NCI-H748 (cell line): ENCODE measurements around the gene NODAL.

ENCODE experiments used
- DNase-seq: peaks from one replicate; lab custom pipeline; 2025; ENCODE audit not compliant: unreplicated experiment; lab: John Stamatoyannopoulos, UW

Gene NODAL

DNA sequence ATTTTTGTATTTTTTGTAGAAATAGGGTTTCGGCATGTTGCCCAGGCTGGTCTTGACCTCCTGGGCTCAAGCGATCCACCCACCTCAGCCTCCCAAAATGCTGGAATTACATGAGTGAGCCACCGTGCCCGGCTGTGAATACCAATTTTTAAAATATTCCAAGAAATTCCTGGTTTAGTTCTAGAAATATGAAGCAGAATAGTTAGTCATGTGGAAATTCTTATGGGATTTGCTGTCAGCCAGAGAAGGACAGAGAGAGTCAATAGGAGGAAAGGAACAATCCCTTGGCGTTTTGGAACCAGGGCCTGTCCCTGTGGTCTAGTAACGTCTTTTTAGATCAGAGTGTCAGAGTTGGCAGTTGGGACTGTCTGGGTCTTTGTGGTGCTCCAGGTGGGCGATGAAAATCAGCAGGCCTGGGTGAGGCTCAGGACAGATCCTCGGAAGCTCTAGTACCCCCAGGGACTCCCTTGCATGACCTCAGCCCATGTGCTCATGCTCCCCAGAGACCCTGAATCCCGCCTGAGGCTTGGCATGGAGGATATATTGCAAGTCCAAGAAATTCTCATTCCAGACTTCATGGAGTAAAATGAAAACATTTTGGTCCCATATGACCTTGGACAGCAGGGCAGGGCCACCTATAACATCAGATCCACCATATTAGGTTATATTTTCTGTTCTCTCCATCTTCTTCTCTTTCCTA is 7.8 kb downstream of the NODAL start:
- DNase-seq, result no peak

- DNase-seq, result no peak
Observed at GRCh38 chr10:70432561-70433263, 8.8 kb downstream of the NODAL start.

- no peak for DNase-seq
Observed at GRCh38 chr10:70432101-70432500, 9.4 kb downstream of the NODAL start.

DNA sequence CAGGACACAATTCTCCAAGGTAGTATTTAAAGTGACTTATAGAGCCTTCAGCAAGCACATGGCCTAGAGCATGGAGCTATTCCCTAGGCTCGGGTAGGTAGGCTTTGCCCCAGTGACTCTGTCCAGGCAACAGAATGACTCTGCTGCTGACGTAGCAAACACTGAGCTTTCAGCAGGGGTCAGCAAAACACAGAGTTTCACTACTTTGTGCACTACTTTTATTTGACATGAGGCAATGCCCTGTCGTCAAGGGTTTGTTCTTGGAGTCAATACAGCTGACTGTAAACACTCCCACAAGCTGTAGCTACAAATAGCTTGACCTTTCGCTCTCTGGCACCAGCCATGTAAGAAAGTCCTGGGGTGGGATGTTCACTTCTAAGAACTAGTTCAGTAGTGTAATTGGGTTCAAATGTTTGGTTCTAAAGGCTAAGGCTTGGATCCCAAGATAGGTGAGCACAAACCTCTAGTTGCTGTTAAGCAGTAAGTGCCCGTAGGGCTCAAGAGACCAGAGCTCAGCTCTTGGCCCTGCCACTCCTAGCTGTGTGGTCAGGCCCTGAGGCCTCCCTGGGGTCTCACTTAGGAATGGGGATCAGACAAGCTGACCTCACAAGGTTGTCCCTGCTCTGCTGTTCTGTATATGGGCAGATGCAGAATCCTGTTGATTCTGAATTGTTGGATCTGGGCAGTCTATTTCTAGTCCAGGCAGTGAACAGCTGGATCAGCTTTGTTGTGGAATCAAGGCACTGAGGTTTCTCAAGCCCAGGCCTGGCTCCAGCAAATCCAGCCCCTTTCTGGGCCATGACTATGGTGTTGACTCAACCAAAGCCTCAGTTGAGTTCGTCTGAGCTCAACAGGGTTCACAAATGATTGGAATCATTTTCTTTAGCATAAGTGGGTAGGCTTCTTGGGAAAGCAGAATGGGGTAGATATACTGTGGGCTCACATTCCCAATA is 10.7 kb downstream of the NODAL start:
- no peak for DNase-seq

DNA sequence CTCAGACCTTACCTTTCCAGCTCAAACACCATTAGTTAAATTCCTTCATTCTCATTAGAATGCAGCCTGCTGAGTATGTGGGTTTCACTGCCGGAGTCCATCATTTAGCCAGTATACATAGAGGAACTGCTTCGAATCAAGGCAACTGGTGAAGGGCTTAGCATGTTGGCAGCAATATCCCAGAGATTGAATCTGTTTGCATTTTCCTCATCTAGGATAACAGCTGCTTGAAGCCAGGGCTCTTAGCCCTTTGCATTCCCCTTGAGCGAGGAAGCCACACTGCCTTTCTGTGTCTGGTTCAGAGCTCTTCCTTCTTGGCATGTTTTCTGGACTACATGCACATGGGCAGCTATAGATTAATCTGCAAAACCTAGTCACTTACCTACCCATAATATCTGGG is 14.7 kb downstream of the NODAL start:
- no peak for DNase-seq

GRCh38 chr10:70425096-70425495 is 16.4 kb downstream of the NODAL start:
- no peak for DNase-seq

GRCh38 chr10:70424320-70424719 is 17.2 kb downstream of the NODAL start:
- no peak for DNase-seq

GRCh38 chr10:70418713-70419112 is 22.8 kb downstream of the NODAL start:
- DNase-seq, result no peak

GRCh38 chr10:70418229-70418628 is 23.3 kb downstream of the NODAL start:
- DNase-seq, result no peak

DNA sequence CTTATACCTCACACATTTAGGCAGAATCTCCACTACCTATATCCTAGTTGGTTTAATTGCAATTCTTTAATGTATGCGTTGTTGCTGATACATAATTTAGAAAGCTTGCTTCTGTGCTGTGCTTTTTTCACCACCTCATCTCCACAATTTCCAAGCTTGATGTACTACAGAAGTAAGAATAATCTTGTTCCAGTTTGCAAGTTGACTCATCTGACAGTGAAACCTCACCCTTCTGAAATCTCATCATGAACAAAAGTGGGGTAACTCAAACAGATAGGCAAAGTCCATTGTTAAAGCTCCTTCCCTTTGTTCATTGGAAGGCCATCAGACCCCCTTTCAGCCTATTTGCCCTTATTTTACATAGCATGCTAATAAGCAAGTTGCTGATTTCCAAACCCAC is 23.9 kb downstream of the NODAL start:
- DNase-seq, result no peak

DNA sequence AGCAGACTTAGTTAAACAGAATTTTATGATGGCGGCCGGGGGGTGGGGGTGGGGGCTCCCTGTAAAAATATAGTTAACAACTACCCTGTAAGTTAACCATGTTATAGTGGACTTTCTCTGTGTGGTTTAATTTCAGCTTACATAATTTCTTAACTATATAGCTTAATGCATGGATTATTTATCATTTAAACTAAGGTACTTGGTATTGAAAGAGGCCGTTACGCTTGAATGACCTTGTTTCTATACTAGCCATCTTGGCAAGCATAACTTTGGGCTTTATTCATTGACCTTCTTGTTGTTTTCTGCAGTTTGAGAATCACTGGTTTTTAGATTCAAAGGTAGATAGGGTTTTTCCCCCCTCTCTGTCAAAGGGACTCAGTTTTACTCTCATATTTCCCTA is 29.1 kb downstream of the NODAL start:
- no peak for DNase-seq

- DNase-seq, result no peak
Observed at GRCh38 chr10:70410608-70411007, 30.9 kb downstream of the NODAL start.

DNA sequence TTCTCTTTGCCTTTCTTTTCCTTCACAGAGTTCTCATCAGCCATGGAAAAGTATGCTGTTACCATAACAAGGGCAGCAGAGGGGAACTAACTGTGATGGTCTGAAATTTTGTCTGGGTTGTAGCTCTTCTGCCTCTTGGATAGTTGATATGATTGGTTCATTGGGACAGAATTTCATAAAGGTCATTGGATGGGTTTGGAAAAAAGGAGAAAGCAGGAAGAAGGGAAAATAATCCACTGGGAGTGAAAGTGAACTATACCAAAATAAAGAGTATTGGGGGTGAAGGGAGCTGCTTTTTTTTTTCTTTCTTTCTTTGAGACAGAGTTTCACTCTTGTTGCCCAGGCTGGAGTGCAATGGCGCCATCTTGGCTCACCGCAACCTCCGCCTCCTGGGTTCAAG is 31.7 kb downstream of the NODAL start:
- no peak for DNase-seq

- peak; percentile 6 for DNase-seq
Observed at GRCh38 chr10:70405037-70405824, 36.2 kb downstream of the NODAL start.

DNA sequence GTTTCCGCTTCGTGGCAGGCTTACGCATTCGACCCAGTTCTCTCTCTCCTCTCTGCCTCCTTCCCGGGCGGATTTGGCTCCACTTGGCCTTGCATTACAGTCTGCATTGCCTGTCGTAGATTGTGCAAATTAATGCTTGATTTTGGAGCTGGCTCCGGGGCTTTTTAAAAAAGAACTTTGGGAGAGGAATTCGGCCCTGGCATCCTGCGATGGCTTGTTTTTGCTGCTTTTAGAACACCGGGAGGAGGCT is 36.8 kb downstream of the NODAL start:
- DNase-seq, result no peak

DNA sequence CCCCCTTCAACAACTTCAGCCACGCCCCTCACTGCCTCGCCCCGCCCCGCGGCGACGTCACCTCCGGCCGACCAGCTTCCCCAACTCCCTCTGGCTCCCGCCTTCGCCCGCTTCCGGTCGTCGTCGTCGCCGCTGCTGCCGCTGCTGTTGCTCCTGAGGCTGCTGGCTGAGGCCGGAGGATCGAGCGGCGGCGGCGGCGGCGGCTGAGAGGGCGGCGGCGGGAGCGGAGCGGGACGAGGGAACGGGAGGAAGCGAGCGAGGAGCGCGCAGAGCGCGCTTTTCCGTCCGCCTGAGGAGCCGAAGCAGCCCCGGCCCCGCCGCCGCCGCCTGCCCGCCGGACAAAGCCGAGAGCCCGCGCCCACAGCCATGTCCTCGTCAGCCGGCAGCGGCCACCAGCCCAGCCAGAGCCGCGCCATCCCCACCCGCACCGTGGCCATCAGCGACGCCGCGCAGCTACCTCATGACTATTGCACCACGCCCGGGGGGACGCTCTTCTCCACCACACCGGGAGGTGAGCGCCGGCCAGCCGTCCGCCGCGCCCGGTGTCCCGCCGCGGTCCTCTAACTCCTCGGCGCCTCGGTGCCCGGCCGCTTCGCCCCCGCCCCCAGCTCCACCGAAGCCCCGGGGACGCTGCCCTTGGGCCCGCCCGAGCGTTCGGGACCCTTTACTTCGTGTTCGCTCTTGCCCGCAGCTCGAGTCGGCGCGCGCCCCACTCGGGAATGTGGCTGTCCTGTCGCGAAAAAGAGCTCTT is 37.3 kb downstream of the NODAL start, which contains the start of gene EIF4EBP2:
EIF4EBP2 (plus strand) TSS at position 110 of the 751 bp plus-strand sequence; CDS start at position 367, 257 bp downstream.
- DNase-seq, result peak; percentile 87

- DNase-seq, result peak; percentile 5
Observed at GRCh38 chr10:70403483-70404035, 37.9 kb downstream of the NODAL start.

- DNase-seq, result no peak
Observed at GRCh38 chr10:70399177-70399576, 42.3 kb downstream of the NODAL start.

DNA sequence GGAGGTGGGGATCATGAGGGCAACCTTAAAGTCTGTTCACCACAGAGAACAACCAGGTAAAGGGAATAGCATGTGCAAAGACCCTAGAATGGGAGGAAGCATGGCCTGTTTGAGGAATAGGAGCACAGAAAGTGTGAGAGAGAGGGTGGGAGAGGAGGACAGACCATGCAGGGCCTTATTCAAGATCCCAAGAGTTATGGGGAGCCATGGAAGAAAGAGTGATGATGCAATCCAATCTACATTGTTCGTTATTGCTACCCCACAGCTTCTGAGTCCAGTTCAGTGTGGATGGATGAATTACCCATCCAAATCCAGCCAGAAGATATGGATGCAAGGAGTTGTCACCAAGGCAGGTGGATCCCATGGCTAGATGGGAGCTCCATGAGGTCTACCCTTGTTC is 45.3 kb downstream of the NODAL start:
- DNase-seq, result no peak

DNA sequence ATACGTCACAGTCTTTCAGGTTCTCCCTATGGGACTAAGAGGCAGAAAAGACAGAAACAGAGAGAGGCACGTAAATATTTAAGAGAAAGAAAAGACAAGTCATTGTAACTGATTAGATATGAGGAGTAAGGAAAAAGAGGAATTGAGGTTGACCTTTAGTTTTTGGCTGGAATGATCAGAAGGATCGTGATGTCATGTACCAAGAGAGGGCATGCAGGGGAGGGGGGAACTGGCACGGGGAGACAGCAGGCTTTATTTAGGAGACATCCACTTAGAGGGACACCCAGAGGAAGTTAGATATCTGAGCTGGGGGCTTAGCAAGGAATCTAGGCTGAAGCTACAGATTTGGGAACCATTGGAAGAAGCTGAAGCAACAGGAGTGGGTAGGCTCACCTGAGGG is 49.8 kb downstream of the NODAL start:
- no peak for DNase-seq
